Adrenal gland (tissue), 5 donors: ENCODE measurements around the gene PPM1E.

Source experiments
- POLR2A ChIP-seq, 2 donors: fragments of 450-650 bp; IDR thresholded peaks; one replicate each; pipeline ENCODE4 v1.6.1; 2017; ENCODE audit warnings: antibody characterized with exemption in 2 of 2, mild to moderate bottlenecking in 2 of 2, moderate library complexity in 1 of 2
- TF ChIP-seq, protein P1 (sequence below), 6 experiments: fragments of 450-650 bp in 4 of 6; fragments of 200-600 bp in 2 of 6; sonication (generic) in 1 of 6; IDR thresholded peaks; 1 replicate in 5 of 6; 2 replicates in 1 of 6; pipeline versions ENCODE4 v1.5.1 to v1.8.0; 2016 to 2021; ENCODE audit warnings: antibody characterized with exemption in 6 of 6, mild to moderate bottlenecking in 2 of 6, moderate library complexity in 1 of 6
- donor health status: DM: no; HTN: no; CAD: no.

DNA sequence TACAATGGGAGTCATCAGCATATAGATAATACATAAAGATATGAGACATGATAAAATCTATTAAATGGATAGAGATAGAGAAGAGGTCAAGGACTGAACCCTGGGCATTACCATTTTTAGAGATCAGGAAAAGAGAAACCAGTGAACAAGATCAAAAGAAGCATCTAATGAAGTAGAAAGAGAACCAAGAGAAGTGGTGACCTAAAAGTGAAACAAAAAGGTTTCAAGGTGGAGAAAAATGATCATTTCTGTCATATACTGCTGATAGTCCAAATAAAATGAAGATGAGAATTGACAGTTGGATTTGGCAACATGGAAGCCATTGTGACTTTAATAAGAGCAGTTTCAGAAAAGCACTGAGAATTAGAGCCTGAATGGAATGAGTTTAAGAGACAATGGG lies 165.1 kb downstream of the PPM1E start:
- TF ChIP-seq, protein P1, sequence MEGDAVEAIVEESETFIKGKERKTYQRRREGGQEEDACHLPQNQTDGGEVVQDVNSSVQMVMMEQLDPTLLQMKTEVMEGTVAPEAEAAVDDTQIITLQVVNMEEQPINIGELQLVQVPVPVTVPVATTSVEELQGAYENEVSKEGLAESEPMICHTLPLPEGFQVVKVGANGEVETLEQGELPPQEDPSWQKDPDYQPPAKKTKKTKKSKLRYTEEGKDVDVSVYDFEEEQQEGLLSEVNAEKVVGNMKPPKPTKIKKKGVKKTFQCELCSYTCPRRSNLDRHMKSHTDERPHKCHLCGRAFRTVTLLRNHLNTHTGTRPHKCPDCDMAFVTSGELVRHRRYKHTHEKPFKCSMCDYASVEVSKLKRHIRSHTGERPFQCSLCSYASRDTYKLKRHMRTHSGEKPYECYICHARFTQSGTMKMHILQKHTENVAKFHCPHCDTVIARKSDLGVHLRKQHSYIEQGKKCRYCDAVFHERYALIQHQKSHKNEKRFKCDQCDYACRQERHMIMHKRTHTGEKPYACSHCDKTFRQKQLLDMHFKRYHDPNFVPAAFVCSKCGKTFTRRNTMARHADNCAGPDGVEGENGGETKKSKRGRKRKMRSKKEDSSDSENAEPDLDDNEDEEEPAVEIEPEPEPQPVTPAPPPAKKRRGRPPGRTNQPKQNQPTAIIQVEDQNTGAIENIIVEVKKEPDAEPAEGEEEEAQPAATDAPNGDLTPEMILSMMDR (IDR thresholded peaks at IDR 0.05), result no peak
- no peak for TF ChIP-seq POLR2A (IDR thresholded peaks at IDR 0.05)
